Nephron (organoid): Measurements from ENCODE around the gene WDR31.

Experiments
- H3K27ac Mint-ChIP-seq, 3 experiments: 2 replicates each; pipeline ENCODE4 v1.8.0; 2020; ENCODE audit warnings: mixed read lengths in 3 of 3, mild to moderate bottlenecking in 2 of 3, moderate library complexity in 1 of 3
- H3K27me3 Mint-ChIP-seq: 2 replicates; pipeline ENCODE4 v1.8.0; 2021; ENCODE audit warnings: low read depth, mild to moderate bottlenecking, moderate library complexity, mixed read lengths
- H3K36me3 Mint-ChIP-seq: 2 replicates; pipeline ENCODE4 v1.8.0; 2020; ENCODE audit warnings: low read depth, mixed read lengths
- H3K4me1 Mint-ChIP-seq: 2 replicates; pipeline ENCODE4 v1.8.0; 2020; ENCODE audit warnings: mixed read lengths
- H3K4me3 Mint-ChIP-seq, 3 experiments: 2 replicates each; pipeline ENCODE4 v1.8.0; 2020; ENCODE audit warnings: mild to moderate bottlenecking in 3 of 3, mixed read lengths in 3 of 3, moderate library complexity in 2 of 3
- H3K9me3 Mint-ChIP-seq: 2 replicates; pipeline ENCODE4 v1.8.0; 2020; ENCODE audit warnings: mixed read lengths
- TF ChIP-seq, protein P1 (sequence below), 3 experiments: fragments of 200-600 bp; sonication (generic); IDR thresholded peaks; one replicate each; pipeline ENCODE4 v1.5.0; 2021; ENCODE audit warnings: antibody characterized with exemption in 3 of 3; ENCODE audit not compliant: unreplicated experiment in 3 of 3

WDR31 gene

DNA sequence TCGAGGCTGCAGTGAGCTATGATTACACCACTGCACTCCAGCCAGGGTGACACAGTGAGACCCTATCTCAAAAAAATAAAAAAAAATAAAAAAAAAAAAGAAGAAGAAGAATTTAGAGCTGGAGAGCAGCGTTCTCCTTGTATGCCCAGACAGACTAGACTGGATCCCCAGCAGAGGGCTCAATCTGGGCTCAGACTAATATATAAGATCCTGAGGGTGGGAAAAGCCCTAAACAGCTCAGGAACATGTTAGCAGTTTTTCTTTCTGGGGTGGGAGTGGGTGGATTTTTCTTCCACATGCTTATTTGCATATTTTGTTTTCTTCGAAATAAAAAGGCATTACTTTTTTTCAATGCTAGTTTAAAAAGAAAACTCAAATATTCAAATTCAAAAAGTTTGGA is 8.4 kb upstream of the WDR31 start:
- Mint-ChIP-seq H3K27ac (no peak overlapping the region), H3K36me3 (no peaks in the 10 kb centered on the region), H3K4me3 (peak overlapping the region in 2 of 3 experiments; percentile 12 to 77), H3K4me1 (peaks cover 19% of the 10 kb centered on the region), H3K9me3 (peaks cover 4% of the 10 kb centered on the region), H3K27me3 (peaks cover 78% of the 10 kb centered on the region)
- TF ChIP-seq, protein P1, sequence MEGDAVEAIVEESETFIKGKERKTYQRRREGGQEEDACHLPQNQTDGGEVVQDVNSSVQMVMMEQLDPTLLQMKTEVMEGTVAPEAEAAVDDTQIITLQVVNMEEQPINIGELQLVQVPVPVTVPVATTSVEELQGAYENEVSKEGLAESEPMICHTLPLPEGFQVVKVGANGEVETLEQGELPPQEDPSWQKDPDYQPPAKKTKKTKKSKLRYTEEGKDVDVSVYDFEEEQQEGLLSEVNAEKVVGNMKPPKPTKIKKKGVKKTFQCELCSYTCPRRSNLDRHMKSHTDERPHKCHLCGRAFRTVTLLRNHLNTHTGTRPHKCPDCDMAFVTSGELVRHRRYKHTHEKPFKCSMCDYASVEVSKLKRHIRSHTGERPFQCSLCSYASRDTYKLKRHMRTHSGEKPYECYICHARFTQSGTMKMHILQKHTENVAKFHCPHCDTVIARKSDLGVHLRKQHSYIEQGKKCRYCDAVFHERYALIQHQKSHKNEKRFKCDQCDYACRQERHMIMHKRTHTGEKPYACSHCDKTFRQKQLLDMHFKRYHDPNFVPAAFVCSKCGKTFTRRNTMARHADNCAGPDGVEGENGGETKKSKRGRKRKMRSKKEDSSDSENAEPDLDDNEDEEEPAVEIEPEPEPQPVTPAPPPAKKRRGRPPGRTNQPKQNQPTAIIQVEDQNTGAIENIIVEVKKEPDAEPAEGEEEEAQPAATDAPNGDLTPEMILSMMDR (IDR thresholded peaks at IDR 0.05; ENCODE audit: unreplicated experiment in 3 of 3) = no peak

GRCh38 chr9:113345671-113346070 is 5.6 kb upstream of the WDR31 start:
- TF ChIP-seq, protein P1 (IDR thresholded peaks at IDR 0.05; ENCODE audit: unreplicated experiment in 3 of 3) = no peak
- Mint-ChIP-seq H3K9me3 (no peaks in the 10 kb centered on the region), H3K27ac (no peak overlapping the region), H3K36me3 (no peaks in the 10 kb centered on the region), H3K27me3 (peaks cover 63% of the 10 kb centered on the region), H3K4me3 (no peak overlapping the region), H3K4me1 (peaks cover 20% of the 10 kb centered on the region)

GRCh38 chr9:113345190-113345589 is 5.1 kb upstream of the WDR31 start:
- Mint-ChIP-seq H3K27me3 (peaks cover 58% of the 10 kb centered on the region), H3K4me3 (peak overlapping the region in 1 of 3 experiments; percentile 28), H3K27ac (peak overlapping the region in 2 of 3 experiments; percentile 16 to 59), H3K9me3 (no peaks in the 10 kb centered on the region), H3K4me1 (peaks cover 18% of the 10 kb centered on the region), H3K36me3 (no peaks in the 10 kb centered on the region)
- TF ChIP-seq, protein P1 (IDR thresholded peaks at IDR 0.05; ENCODE audit: unreplicated experiment in 3 of 3) = no peak

GRCh38 chr9:113343732-113344231 is 3.7 kb upstream of the WDR31 start:
- peaks cover 21% of the 10 kb centered on the region for H3K4me1 Mint-ChIP-seq
- no peaks in the 10 kb centered on the region for H3K9me3 Mint-ChIP-seq
- TF ChIP-seq, protein P1 (IDR thresholded peaks at IDR 0.05; ENCODE audit: unreplicated experiment in 3 of 3) = no peak
- H3K27ac Mint-ChIP-seq = peak overlapping the region; percentile 82 to 94 (median 90)
- peak overlapping the region; percentile 16 to 68 (median 48) for H3K4me3 Mint-ChIP-seq
- H3K36me3 Mint-ChIP-seq = no peaks in the 10 kb centered on the region
- peaks cover 46% of the 10 kb centered on the region for H3K27me3 Mint-ChIP-seq

DNA sequence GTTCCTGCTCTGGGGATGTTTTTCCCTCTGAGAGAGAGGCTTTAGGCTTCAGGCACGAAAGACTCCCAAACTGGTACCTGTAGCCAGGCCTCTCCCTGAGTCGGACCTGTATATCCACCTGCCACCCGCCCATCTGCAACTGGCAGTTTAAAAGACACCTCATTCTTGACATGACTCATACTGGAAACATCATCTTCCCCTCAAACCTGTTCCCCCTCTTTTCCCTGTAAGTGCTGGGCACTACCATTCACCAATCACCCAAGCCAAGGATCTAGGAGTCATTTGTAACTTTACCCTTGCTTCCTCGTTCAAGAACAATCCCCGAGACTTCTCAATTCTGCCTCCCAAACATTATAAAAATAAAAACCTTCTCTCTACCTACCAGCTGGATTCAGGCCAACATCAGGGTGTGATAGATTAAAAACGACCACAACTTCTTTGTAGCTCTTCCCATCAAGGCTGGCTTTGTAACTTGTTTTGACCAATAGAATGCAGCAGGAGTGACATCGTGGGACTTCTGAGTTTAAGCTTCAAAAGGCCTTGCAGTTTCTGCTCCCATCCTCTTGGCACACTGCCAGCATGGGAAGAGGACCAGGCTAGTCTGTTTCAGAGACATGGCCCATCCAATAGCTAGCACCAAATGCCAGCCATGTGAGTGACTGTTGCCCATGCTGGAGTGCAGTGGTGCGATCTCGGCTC is 1.8 kb upstream of the WDR31 start:
- Mint-ChIP-seq H3K27ac (peak overlapping the region; percentile 26 to 76 (median 32)), H3K4me3 (peak overlapping the region; percentile 84 to 93 (median 89)), H3K9me3 (no peaks in the 10 kb centered on the region), H3K4me1 (peaks cover 21% of the 10 kb centered on the region), H3K27me3 (peaks cover 27% of the 10 kb centered on the region), H3K36me3 (no peaks in the 10 kb centered on the region)
- TF ChIP-seq, protein P1 (IDR thresholded peaks at IDR 0.05; ENCODE audit: unreplicated experiment in 3 of 3) = no peak

- peaks cover 6% of the 10 kb centered on the region for H3K4me1 Mint-ChIP-seq
- peaks cover 9% of the 10 kb centered on the region for H3K27me3 Mint-ChIP-seq
- no peaks in the 10 kb centered on the region for H3K9me3 Mint-ChIP-seq
- no peak overlapping the region for H3K27ac Mint-ChIP-seq
- peak overlapping the region in 2 of 3 experiments; percentile 81 to 93 for H3K4me3 Mint-ChIP-seq
- TF ChIP-seq, protein P1 (IDR thresholded peaks at IDR 0.05; ENCODE audit: unreplicated experiment in 3 of 3) = no peak
- H3K36me3 Mint-ChIP-seq = peaks cover 3% of the 10 kb centered on the region
Measured at GRCh38 chr9:113337714-113338113, 2.4 kb downstream of the WDR31 start.
